ENCODE results near the gene CYP8B1.

CYP8B1 gene

DNA sequence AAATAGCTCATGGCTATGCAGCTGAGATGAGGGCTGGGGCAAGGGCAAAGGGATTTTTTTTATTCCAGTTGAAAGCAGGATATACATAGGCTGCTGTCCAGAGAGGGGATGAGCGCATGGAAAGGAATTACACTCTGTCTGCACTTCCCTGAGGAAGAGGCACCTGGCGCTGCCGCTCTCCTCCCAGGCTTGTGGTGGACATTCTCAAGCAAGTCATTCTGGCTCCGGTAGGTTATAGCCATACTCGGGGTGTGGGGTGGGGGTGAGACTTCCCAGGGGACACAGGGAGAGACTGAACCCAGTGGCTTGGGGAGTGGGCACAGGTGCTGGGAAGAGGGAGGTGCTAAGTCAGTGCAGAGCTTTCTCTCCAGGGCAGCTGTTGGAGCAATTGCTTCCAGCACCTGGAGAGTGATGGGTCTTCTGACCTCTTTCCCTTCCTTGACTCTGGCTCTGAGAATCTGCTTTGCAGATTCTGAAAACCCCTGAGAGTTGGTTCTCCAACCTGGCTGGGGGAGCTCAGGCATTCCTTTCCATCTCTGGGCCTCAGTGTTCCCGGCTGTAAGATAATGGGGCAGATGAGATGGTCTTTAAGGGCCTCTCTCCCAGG is 24.3 kb downstream of the CYP8B1 start:
- no peak for DNase-seq

DNA sequence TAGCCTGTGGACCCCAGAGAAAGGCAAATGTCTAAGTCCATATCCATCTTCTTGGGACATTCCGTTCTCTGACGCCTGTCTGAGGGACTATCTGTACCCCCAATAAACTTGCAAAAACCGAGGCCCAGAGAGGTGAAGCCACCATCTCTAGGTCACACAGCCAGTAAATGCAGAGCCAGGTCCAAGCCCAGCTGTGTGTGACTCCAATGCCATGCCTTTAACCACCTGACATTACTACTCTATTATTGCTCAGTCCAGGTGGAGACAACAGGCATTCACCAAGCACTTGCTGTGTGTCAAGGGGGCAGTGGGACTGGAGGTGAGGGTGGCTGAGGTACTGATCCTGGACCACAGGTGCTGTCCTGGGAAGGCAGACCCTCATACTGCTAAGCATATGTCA is 25.4 kb downstream of the CYP8B1 start:
- DNase-seq: no peak

DNA sequence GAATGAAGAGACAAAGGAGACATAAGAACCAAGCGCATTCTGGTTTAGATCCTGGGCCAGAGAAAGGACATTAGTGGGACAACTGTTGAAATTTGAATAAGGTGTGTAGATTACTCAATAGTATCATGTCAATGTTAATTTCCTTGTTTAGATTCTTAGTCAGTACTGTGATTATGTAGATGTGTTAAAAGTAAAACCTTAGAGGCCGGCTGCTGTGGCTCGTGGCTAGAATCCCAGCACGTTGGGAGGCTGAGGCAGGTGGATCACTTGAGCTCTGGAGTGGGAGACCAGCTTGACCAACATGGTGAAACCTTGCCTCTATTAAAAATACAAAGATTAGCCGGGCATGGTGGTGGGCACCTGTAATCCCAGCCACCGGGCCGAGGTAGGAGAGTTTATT is 26.7 kb downstream of the CYP8B1 start:
- DNase-seq: no peak

DNA sequence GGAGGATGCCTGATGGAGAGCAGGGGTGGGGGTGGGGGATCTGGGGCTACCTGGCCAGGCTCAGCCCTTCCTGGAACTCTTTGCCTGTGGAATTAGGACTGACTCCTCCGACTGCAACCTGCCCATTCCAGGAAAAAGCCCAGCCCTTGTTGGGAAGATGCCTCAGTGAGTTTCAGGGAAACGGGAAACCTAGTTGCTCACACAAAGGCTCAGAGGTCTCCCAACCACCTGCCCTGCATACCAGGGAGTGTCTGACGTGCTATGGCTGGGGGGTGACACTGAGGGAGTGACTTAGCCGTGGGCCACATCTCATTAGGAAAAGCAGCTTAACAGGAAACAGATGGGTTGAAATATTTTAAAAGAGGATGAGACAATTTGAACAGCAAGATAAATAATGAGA is 27.9 kb downstream of the CYP8B1 start:
- DNase-seq: peak; percentile 17

DNA sequence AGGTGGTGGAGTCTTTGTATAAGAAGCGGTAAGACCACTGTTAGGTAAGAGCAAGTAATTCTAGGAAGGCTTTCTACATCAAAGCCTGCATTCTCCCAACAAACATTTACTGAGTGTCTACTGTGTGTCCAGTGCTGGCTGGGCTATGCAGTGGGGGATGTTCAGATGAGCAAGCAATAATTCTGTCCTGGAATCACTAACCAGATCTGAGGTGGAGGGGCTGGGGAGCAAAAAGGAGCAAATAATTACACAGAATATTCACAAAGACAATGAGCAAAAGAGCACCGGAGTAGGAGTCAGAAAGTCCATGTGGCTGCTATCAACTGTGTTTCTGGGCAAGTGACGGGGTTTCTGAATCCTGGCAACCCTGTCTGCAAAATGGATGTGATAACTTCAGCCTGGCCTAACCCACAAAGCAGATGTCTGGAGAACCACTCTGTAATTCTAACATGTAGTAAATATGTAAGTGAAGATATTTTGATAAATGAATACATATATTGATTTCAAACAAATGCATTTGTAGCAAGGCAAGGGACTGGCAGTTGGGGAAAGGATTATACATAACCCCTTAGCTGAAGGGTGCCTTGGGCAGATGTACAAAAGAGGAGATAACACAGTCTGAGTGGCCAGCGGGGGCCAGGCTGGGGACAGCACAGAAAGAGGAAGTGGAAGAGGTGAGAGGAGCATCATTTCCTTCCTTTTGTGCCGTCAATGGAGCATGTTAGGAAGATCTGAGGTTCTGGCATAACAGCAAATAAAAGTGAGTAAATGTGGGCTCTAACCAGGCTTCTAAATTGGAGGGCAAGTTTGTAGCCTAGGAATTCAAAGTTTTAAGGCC is 28.8 kb downstream of the CYP8B1 start:
- DNase-seq: no peak

DNA sequence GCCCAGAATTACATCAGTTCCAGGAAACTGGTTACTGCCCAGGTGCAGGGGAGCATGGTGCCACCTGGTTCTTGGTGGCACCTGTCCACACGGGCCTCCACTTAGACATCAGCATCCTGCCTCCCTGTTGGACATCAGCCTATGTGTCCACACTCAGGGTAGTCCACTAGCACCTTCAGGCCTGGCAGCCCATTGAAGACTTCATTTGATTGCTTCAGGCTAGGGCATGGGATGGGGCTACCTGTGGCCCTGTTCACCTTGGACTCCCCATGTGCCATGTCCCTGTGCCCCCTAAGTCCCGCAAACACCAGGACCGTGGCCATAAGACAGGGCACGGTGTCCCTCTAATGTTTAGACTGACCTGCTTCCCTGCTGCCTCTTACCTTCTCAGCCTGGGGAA is 30.9 kb downstream of the CYP8B1 start:
- DNase-seq: no peak

DNA sequence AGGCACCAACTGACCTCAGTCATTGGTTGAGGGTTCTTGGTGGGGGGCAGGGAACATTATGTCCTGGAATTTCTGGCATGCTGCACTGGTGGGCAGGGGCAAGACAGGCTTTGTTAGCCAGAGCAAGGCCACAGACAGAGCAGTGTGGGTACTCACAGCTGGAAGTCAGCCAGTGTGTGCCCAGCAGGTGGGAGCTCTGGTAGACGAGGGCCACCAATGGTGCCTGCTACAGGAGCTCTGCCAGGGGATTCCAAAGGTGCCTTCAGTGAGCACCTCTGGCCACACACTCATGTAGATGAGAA is 31.3 kb downstream of the CYP8B1 start:
- no peak for DNase-seq

DNA sequence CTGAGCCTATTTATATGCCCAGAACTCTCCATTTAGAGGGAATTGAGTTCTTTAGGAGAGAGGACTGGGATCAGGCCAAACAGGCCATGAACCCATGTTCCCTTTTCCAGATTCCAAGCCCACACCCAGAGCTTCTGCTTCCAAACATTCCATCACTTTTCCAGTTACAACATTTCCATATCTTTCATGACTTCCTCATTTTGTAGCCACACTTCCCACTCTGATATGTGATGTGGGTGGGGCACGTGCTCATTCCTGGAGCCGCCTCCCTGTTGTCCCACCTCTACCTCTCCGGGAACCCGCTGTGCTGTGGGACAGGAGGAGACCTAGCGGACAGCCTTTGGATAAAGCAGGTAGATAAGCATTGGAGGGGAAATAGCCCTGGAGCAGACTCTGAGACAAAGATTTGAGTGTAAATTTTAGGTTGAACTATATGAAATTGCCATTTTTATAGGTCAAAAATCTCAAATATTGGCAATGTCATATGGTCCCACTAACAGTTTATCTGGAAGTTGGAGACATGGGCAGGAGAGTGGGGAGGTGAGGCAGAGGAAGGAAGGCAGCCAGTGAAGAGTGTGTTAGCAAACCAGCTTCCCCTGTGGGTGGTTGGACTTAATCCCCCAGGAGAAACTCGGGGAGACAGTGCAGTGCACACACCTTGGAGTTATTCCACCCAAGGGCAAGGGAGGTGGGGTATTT is 31.8 kb downstream of the CYP8B1 start:
- DNase-seq: no peak

DNA sequence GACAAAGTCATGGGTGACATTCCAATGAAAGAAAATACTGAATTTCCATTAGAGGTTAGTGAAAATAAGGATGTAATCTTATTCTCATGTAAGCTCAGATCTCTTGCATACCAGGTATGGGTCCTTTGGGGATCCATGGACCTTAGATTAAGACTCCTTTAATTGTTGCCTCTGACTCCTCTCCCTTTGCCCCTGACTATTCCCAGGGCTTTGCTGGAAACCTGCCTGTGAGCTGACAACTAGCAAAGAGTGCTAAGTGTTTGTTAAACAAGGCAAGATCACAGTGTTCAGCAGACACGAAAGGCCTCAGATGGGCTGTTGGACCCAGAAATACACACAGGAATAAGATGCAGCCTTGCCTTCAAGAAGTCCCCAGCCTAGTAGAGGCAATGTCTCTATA is 34.3 kb downstream of the CYP8B1 start:
- no peak for DNase-seq

DNA sequence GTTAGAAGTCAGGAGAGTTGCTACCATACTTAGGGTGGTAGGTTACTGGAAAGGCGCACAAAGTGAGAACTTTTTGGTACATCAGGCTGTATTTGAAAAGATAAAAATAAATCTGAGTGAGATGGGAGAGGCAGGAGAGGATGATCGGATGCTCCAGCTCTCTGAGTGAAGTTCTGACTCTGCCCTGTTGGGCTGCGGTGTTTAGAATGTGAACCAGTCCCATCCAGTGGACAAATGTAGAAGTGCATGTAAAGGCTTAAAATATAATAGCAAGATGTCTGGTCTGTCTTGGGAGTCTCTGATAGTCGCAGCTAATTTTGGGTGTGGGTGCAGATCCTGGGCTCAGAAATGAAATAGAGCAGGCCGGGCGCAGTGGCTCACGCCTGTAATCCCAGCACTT is 36.1 kb downstream of the CYP8B1 start:
- DNase-seq: peak; percentile 62

DNA sequence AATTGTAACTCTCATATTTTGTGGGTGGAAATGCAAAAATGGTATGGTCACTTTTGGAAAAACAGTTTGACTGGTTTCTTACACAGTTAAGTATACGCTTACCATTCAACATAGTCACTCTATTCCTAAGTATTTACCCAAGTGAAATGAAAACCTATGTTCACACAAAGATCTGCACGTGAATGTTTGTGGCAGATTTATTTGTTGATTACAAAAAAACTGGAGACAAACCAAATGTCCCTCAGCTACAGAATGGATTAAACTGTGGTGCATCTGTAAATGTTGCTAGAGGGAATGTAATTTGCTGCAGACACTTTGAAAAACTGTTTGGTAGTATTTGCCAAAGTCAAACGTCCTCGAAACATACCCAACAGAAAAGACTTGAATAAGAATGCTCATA is 37.1 kb downstream of the CYP8B1 start:
- DNase-seq: no peak

DNA sequence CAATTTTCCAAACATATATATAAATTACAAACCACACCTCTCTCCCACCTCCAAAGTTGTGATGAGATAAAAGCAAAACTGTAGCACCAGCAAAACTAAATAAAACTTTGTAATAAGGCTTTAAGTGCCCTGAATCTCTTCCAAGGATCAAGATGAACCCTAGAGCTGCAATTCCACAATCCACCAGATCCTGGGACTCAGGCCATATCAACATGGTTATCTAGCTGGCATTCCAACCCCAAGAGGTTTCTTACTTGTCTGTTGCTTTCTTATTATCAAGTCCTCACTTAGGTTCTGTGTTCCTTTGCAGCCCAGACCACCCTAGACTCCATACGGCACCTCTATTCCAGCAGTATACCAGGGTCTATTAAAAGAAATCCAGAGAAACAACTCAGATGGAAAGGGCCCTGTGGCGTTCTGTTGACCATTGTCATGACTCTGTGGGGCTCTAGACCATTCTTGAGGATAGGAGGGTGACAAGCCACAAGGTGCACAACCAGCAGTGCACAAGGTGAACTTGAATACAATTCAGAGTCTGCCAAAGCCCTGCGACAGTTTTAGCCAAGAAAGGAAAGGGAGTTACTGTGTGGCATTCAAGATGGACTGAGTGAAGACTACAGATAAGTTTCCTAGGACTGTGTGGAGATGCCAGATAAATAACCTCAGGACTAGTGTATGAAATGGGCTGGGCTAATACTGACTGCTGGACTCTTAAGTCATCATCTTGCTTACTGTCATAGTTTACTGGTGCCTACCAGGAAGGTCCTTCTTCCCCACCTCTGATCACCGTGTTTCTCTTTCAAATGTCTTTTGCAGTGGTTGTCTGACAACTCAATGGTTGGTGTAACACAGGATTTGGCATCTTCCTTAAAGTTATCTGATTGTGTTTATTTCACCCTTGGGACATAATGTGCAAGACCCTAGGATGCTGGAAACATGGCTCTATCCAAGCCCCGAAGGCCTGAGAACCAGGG is 39.2 kb downstream of the CYP8B1 start:
- no peak for DNase-seq

DNA sequence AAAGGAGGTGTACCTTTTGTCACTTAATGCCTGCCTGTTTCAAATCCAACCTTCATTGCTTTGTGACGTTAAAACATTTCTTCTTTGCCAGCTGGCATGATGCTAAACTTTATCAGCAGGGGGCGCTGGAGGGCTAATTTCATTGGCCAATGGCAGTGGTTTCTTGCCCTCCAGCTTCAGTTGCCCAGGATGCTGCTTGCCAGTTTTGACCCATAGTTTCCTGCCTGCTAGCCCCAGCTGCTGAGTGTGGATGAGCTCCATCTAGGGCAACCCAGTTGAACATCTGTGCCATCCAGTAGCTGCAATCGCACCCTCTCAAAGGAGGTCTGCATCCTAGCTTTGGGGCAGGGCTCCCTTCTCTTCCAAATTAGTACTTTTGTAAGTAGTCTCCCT is 44.4 kb downstream of the CYP8B1 start:
- peak; percentile 85 for DNase-seq

DNA sequence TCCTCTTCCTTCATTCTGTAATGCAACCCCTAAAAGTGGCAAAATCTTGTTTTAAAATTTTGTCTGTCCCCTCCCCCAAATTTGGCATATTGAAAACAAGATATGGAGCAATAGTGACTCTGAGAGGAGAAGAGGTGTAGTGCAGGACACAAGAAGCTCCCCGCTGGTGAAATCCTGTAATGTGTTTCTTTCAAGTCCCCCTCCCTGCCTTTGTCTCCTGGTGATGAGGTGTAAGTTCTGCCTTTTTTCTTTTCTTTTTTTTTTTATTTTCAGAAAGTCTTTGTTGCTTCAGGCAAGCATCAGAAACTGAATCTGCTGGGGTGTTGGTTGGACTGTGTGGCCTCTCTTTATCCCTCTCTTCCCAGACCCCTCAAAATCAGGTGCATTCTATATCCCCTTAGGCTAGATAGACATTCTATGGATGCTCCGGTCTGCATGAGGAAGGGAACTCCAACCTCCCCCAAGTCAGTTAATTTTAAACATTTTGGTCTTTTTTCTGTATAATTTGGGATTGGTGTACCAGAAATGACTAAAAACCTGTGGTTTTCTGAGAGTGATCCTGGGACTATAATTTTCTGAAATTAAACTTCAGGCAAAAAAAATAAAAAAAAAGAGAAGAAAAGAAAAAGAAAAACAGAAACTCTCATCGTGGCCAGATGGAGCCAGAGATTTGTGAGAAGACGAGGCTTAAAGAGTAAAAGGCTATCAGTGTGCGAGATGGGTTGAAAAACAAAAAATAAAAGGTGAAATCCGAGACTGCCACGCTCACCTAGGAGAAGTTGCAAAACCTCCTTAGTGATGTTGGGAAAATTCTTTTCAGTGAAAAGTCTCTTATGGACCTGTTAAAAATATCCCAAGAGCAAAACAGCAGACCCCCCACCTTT is 45.0 kb downstream of the CYP8B1 start:
- DNase-seq: peak; percentile 86

DNA sequence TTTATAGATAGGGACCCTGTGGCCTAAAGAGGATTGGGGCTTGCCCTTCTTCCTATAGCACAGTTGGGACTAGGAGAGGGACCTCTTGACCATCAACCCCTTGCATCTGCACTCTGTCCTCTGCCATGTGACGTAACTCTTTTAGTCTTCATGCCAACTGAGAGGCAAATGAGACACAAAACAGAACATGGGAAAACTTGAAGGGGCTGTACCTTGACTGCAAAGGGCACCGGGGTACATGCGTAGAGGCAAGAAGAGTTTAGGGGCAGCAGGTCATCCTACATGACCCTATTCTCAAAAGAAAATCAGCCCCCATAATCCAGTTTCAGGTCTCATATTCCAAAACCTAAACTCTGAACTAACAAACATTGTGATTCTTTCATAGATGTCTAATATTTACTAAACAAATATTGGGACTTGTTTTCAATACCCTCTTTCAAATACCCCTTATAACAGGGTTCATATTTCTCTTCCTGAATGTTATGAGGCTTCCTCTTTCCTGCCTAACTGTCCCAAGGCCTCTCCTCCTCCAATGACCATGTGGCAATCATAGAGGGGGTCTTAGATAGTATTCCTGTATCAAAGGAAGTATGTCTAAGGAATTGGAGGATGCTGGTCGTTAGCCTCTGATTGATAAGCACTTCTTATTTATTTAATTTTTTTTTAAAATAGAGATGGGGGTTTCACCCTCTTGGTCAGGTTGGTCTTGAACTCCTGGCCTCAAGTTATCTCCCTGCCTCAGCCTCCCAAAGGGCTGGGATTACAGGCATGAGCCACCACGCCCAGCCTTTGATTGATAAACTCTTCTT is 45.8 kb downstream of the CYP8B1 start:
- no peak for DNase-seq

DNA sequence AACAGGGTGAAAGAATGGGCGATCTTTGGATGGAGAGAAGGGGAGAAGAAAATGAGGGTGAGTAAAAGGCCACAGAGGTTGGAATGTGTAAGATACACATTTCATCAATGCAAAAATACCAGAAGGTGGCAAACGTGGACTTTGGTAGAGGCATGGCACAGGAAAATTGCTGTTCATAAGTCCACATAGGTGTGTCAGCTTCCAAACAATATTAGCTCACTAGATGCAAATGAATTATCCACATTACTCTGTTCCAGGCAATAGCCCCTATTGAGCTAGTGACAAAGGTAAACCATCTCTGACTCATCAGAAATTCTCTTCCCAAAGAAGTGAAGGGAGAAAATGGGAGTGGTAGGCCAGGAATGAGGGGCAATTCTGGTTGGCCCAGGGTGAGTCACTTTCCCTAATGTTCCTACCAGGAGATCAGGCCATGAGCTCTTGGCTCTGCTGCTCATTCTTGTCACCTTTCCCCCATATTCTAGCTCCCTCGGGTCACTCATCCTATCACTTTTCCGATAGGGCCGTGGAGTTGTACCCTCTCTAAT is 46.5 kb downstream of the CYP8B1 start:
- DNase-seq: peak; percentile 33

DNA sequence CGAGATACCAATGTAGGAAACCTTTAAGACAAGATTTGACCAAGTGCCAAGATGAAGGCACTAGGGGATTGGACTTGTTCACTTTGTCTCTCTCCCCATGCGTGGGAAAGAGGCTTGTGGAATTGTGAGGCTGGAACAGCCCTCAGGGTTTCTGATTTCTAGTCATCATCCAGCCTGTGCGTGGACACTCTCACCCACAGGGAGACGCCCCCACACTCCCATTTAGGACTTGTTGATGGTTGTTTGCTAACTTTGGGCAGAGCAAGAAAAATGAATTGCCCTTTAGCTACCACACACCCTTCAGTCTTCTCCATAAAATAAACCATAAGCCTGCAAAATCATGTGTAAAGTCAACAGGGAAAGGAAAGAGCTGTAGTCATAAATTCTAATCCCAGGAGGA is 48.0 kb downstream of the CYP8B1 start:
- peak; percentile 46 for DNase-seq

DNA sequence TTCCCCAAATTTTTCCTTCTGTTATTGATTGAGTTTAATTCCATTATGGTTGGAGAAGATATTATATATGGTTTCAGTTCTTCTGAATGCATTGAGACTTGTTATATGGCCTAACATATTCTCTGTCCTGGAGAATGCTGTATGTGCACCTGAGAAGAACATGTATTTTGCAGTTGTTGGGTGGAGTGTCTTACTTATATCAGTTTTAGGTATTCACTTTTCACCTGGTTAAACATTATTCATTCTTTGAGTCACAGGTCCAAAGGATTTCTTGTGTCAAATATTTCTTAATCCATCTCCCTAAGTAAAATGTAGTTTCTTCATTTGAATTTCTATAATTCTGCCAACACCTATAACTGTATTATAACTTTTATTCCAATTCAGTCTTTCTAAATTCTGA is 48.7 kb downstream of the CYP8B1 start:
- DNase-seq: no peak

DNA sequence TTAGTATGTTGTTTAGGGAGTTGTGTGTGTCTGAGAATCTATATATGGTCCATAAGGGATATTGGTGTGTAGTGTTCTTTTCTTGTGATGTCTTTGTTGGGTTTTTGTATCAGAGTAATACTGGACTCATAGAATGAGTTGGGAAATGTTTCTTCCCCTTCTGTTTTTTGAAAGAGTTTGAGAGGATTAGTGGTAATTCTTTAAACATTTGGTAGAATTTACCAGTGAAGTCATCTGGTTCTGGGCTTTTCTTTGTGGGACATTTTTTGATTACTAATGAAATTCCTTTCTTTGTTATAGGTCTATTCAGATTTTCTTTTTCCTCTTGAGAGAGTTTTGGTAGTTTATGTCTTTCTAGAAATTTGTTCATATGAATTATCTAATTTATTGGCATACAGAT is 49.5 kb downstream of the CYP8B1 start:
- DNase-seq: no peak

DNA sequence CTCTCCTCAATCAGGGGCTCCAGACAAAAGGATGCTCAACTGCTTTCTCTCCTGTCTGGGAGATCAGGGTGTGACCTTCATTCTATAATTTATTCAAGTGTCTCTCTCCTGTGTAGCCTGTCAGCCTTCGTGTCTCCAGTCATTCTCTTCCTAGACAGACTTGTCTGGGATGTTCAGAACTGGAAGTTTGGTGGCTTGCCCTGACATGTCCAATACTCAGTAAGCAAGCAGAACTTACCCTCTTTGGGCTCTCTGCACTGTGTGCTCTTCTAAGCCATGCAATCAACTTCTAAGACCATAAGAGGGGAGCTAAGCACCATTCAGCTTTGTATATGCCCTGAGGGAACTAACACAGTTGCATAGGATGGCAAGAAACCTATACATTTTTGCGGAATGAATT is 52.3 kb downstream of the CYP8B1 start:
- DNase-seq: peak; percentile 88

DNA sequence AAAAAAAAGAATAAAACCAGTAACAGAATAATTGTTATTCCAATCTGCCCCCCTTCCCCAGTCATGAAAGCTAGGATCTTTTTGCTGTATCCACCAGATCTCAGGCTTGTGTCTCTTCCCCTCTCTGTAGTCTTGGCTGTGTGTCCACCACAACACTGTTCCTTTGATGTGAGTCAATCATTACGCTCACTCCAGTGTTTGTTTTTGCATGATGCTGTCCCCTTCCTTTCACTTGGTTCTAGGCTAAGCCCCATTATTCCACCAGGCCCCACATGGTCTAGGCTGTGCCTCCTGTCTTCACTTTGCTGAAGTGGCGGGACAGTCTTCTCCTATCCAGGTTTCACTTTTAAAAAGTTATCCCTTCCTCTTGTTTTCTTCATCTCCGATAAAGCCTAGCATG is 52.9 kb downstream of the CYP8B1 start:
- DNase-seq: peak; percentile 72

All from NCI-H69 (cell line).